ENCODE results near the gene PRTG. TPM values are rescaled to one million over a fixed set of nuclear protein-coding genes. Genes with fewer than 3 reads are reported as not detected.
"Not testable (repeated sequence)": the region's sequence is repeated elsewhere in the genome, so short reads cannot be mapped to it uniquely, and the experiment has no call there.

PRTG gene
- total RNA-seq, 4 donors from 2014 or later, result 0.42 to 1.9 (median 1.8) TPM

DNA sequence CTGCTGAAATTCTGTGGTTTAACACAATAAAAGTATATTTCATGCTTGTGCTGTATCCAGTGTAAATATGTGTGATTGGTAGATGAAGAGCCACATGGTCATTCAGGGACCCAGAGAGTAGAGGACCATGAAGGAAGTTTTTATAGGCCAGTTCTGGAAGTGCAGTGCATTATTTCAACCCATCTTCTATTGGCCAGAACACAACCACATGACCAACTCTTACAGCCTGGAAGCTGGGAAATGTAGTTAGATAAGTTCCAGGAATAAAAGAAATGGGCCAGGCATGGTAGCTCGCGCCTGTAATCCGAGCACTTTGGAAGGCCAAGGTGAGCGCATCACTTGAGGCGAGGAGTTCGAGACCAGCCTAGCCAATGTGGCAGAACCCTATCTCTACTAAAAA is 21.4 kb upstream of the PRTG start:
- TF ChIP-seq POLR2AphosphoS5 (IDR thresholded peaks at IDR 0.05), result no peak
- no peak for TF ChIP-seq POLR2A (IDR thresholded peaks at IDR 0.05; ENCODE audit: low read depth)
- TF ChIP-seq, protein P1, sequence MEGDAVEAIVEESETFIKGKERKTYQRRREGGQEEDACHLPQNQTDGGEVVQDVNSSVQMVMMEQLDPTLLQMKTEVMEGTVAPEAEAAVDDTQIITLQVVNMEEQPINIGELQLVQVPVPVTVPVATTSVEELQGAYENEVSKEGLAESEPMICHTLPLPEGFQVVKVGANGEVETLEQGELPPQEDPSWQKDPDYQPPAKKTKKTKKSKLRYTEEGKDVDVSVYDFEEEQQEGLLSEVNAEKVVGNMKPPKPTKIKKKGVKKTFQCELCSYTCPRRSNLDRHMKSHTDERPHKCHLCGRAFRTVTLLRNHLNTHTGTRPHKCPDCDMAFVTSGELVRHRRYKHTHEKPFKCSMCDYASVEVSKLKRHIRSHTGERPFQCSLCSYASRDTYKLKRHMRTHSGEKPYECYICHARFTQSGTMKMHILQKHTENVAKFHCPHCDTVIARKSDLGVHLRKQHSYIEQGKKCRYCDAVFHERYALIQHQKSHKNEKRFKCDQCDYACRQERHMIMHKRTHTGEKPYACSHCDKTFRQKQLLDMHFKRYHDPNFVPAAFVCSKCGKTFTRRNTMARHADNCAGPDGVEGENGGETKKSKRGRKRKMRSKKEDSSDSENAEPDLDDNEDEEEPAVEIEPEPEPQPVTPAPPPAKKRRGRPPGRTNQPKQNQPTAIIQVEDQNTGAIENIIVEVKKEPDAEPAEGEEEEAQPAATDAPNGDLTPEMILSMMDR (IDR thresholded peaks at IDR 0.05), result no peak
- TF ChIP-seq EP300 (IDR thresholded peaks at IDR 0.05), result no peak
- 98% methylated on average over 6 of the region's 6 CpGs for WGBS
- H3K27me3 ChIP-seq, result no peaks in the 10 kb centered on the region

GRCh38 chr15:55758580-55758986 is 15.6 kb upstream of the PRTG start:
- Histone ChIP-seq H3K27ac (replicated peaks in 1 of 4) (no peak overlapping the region), H3K4me3 (no peak overlapping the region), H3K4me1 (no peaks in the 10 kb centered on the region), H3K36me3 (no peaks in the 10 kb centered on the region), H3K27me3 (no peaks in the 10 kb centered on the region), H3K9me3 (no peaks in the 10 kb centered on the region)
- intact Hi-C loops (cut with DNase I), result no loop called here
- TF ChIP-seq POLR2AphosphoS5 (IDR thresholded peaks at IDR 0.05), result no peak
- TF ChIP-seq EP300 (IDR thresholded peaks at IDR 0.05), result no peak
- TF ChIP-seq, protein P1 (IDR thresholded peaks at IDR 0.05), result no peak
- no peak for DNase-seq (ENCODE audit: extremely low spot score)
- WGBS, result 92% methylated on average over 13 of the region's 13 CpGs

More for the DNA sequence above, 21.4 kb upstream of the PRTG start:
- Histone ChIP-seq H3K4me1 (no peaks in the 10 kb centered on the region), H3K27ac (replicated peaks in 1 of 4) (no peak overlapping the region), H3K4me3 (no peak overlapping the region), H3K36me3 (no peaks in the 10 kb centered on the region), H3K9me3 (no peaks in the 10 kb centered on the region)
- no peak for DNase-seq (ENCODE audit: extremely low spot score)
- intact Hi-C loops (cut with DNase I), result no loop called here

DNA sequence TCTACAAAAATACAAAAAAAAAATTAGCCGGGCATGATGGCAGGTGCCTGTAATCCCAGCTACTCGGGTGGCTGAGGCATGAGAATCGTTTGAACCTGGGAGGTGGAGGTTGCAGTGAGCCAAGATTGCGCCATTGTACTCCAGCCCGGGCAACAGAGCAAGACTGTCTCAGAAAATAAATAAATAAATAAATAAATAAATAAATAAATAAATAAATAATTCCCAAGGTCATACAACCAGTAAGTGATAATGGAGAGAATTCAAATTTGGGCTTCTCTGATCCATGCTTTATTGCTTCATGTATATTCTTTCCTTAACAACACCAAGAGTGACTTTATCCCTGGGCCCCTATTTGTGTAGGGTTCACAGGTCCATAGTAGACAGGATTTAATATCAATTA is 10.5 kb upstream of the PRTG start:
- H3K4me1 ChIP-seq; H3K36me3 ChIP-seq; H3K9me3 ChIP-seq; intact Hi-C loops (cut with DNase I); H3K4me3 ChIP-seq; DNase-seq (ENCODE audit: extremely low spot score); H3K27me3 ChIP-seq; H3K27ac ChIP-seq (replicated peaks in 1 of 4): not testable (repeated sequence)
- 98% methylated on average over 5 of the region's 5 CpGs for WGBS

DNA sequence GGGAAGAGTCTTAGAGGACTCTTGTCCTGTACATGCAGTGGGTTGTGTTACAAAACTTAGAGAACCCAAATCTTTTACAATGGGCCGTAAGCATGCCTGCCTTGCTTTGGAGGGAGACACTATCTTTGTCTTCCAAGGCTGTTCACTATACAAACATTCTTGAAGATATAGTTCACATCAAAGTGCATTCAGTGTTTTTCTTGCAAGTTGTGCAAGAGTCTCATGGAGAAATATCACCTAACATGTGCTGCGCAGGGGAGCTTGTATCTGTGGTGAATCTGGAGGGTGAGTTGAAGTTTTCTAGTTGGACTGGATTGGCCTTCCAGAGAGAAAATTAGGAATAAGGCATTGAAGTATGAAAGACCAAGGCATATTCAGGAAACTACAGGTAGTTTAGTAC is 7.8 kb upstream of the PRTG start:
- WGBS, result 100% methylated on average over 2 of the region's 2 CpGs
- H3K36me3 ChIP-seq, result no peaks in the 10 kb centered on the region

GRCh38 chr15:55743729-55744655 is 1.0 kb upstream of the PRTG start:
- 46% methylated on average over 13 of the region's 21 CpGs for WGBS
- Histone ChIP-seq H3K36me3 (no peaks in the 10 kb centered on the region), H3K27ac (replicated peaks in 1 of 4) (peak overlapping the region in 3 of 4 donors; percentile 63 to 75 (median 75)), H3K9me3 (no peaks in the 10 kb centered on the region), H3K4me3 (peak overlapping the region; percentile 65 to 91 (median 82)), H3K27me3 (peaks cover 0 to 45% (median 17%) of the 10 kb centered on the region in 4 donors), H3K4me1 (peaks cover 7 to 28% (median 25%) of the 10 kb centered on the region in 4 donors)
- DNase-seq (ENCODE audit: extremely low spot score), result no peak
- TF ChIP-seq EP300 (IDR thresholded peaks at IDR 0.05) (no peak), POLR2AphosphoS5 (IDR thresholded peaks at IDR 0.05) (no peak), POLR2A (IDR thresholded peaks at IDR 0.05; ENCODE audit: low read depth) (no peak)
- TF ChIP-seq, protein P1 (IDR thresholded peaks at IDR 0.05), result no peak
- intact Hi-C loops (cut with DNase I), result no loop called here

More for the DNA sequence above, 7.8 kb upstream of the PRTG start:
- no peak overlapping the region for H3K4me3 ChIP-seq
- TF ChIP-seq EP300 (IDR thresholded peaks at IDR 0.05), result no peak
- no peak for TF ChIP-seq POLR2A (IDR thresholded peaks at IDR 0.05; ENCODE audit: low read depth)
- TF ChIP-seq, protein P1 (IDR thresholded peaks at IDR 0.05), result no peak
- TF ChIP-seq POLR2AphosphoS5 (IDR thresholded peaks at IDR 0.05), result no peak
- intact Hi-C loops (cut with DNase I), result no loop called here
- no peaks in the 10 kb centered on the region for H3K9me3 ChIP-seq
- no peak overlapping the region for H3K27ac ChIP-seq (replicated peaks in 1 of 4)
- H3K27me3 ChIP-seq, result no peaks in the 10 kb centered on the region
- no peaks in the 10 kb centered on the region for H3K4me1 ChIP-seq
- DNase-seq (ENCODE audit: extremely low spot score), result no peak
